NCI-H1436 (cell line): Measurements from ENCODE around the gene NGLY1.

Source experiments
- DNase-seq: peaks from one replicate; lab custom pipeline; 2025; lab: John Stamatoyannopoulos, UW

NGLY1 gene

DNA sequence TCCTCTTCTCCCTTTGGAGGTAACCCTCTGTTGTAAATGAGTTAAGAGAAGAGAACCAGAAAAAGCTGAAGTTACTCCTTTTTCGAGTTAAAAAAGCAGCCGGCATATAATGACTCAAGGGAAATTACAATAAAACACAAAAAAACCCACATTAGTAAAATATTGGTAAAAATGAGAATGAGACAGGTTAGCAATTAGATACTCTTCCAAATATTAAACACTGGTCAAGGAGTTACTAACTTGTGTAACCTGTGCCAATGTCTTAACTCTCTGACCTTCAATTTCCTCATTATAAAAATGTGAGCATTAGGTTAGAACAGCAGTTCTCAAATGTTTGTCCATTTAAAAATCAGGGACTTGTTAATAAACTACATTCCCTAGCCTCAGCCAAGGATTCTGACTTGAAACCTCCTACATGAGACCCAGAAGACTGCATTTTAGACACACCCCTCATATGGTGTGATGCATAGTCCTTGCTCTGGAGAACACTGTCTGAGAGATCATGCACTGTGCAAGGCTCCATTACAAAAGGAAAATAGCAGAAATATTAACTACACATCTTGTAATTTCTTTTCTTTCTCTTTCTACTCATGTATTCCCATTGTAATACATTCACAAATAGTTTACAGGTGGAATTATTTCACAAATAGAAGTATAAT lies 75.8 kb downstream of the NGLY1 start:
- DNase-seq: no peak

DNA sequence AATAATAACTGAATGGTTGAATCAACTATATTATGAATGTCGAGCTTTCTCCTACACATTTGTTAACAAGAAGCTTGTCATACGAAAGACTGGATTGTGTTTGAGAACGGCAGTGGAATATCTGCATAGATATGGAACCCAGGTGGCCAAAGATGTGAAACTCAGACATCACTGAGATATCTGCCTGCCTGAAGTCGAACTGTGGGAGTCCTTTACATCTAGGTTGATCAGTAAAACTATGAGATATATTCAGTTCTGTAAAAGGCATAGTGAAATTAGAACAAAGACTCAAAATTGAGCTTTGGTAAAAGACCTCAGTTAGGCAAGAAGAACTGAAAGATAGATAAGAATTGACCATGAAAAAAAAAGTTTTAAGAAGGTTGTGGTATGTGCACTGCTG lies 77.0 kb downstream of the NGLY1 start:
- DNase-seq: no peak

DNA sequence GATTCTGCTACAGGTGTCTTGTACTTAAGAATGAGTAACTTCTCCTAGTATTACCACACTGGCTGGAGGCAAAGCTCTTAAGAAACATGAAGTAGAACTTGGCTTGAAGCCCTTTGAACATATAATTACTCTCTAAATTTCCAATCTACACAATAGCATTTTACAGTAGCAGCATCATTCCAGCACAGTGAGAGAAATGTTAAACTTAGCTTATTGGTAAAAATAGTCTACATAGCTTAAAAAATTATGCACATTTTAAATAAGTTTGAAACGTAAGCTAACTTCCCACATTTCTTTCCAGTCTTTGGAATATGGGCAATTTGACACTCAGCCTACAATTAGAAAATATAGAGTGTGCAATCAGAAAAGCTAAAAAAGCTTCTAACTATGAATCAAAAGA lies 85.7 kb downstream of the NGLY1 start:
- DNase-seq: no peak

DNA sequence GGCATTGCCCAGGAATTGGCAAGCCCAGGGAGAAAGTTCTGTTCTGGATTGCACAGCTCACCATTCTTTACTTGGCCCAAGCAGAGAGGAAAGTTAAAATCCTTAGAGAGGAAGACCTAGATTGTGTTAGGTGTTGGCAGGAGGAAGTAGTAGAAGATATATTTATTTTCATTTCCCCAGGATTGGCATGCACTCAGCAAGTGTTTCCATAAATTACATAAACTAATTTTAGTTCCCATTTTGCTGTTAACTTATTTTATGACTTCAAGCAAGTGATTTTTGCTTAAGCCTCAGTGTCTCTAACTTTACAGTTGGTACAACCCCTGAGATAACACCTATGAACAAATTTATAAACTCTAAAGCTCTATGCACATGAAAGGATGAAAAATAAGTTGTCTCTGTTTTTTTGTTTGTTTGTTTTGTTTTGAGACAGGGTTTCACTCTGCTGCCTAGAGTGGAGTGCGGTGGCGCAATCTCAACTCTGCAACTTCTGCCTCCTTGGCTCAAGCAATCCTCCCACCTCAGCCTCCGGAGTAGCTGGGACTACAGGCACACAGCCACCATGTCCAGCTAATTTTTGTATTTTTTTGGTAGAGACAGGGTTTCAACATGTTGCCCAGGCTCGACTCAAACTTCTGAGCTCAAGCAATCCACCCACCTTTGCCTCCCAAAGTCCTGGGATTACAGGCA lies 87.4 kb downstream of the NGLY1 start:
- DNase-seq: no peak

DNA sequence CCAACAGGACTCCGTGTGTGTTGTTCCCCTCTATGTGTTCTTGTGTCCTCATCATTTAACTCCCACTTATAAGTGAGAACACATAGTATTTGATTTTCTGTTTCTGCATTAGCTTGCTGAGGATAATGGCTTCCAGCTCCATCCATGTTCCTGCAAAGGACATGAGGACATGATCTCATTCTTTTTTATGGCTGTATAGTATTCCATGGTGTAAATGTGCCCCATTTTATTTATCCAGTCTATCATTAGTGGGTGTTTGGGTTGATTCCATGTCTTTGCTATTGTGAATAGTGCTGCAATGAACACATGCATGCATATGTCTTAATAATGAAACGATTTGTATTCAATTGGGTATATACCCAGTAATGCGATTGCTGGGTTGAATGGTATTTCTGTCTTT lies 90.0 kb downstream of the NGLY1 start:
- no peak for DNase-seq

DNA sequence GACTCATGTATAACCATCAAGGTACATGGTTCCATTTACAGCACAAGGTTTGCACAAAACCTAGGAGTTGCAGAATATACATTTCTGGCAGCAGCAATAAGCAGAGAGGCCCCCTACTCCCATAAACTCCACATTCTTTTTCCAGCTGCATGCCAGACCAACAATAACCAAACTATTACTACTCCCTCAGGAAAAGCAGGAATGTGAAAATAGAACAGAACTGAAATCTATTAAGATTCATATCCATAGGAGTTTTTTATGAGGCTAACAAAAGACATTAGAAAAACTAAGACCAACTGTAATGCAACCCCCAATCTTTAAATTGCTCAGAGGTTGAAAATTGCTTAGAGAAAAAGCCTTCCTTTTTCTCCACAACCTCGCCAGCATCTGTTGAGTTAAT lies 90.9 kb downstream of the NGLY1 start:
- no peak for DNase-seq

DNA sequence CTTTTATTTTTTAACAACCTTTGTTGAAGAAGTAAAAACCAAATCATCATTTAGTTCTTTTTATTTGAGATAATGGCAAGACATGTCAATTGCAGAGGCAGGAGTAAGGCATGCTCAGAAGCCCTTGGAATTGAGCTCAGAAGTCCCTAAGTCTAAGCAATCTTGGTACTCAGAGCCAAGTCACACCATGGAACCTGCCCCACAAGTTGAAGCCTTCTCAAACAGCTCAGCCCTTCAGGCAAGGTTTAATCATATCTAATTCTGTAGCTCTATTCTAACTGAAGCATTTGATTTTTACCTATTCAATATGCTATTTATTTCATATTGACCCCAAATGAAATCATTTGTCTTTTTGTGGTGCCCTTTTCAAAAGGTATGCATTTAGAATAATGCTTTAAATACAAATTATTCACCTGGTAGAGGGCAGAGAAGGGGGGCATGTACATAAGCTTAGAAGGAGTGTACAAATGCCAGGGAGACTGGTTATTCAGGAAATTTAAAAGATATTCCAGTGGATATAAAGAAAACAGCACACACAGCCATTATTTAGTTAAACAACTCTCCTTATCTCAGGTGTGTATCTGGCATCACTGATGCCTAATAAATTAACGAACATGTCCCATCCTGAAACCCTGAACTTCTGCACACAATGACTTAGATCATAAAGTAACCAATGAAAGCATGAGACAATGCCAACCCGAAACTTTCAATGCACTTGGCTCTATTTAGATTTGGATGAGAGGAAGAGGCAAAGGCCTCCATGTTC lies 92.3 kb downstream of the NGLY1 start:
- DNase-seq: no peak

DNA sequence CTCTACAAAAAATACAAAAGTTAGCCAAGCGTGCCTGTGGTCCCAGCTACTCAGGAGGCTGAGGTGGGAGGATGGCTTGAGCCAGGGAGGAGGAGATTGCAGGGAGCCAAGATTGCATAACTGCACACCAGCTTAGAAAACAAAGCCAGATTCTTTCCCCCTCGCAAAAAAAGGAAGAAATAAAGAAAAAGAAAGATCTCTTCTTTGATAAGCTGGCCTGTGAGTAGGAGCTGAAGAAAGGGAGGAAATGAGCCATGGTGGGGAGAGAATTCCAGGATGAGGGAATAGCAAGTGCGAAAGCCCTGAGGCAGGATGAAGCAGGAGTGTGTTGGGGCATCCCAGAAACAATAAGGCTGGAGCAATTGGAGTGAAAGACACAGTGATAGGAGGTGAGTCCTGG lies 94.0 kb downstream of the NGLY1 start:
- no peak for DNase-seq

DNA sequence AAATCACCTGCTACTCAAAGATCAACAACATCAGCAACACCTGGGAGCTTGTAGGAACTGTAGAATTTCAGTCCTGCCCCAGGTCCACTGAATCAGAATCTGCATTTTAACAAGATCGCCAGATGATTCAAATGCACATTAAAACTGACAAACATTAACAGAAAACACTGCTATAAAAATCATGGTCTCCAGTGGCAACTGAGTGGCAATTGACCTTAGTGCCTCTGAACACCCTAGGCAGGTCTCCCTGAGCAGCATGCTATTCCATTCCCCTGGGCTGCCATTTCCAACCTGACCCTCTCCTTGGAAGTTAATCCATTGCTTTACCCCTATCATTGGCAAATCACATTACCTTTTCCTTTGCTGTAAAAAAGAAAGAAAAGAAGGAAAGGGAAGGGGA lies 95.5 kb downstream of the NGLY1 start:
- DNase-seq: no peak

DNA sequence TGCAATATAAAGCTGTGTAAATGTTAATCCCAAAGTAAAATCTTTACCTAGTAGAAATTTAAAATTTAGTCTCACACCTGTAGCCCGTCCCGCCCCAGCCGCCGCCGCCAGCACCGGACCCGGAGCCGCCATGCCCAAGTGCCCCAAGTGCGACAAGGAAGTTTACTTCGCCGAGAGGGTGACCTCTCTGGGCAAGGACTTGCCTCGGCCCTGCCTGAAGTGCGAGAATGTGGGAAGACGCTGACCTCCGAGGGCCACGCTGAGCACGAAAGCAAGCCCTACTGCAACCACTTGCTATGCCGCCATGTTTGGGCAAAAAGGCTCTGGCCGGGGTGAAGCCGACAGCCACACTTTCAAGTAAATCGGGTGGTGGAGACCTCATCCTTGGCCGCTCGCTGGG lies 96.5 kb downstream of the NGLY1 start:
- DNase-seq: no peak

DNA sequence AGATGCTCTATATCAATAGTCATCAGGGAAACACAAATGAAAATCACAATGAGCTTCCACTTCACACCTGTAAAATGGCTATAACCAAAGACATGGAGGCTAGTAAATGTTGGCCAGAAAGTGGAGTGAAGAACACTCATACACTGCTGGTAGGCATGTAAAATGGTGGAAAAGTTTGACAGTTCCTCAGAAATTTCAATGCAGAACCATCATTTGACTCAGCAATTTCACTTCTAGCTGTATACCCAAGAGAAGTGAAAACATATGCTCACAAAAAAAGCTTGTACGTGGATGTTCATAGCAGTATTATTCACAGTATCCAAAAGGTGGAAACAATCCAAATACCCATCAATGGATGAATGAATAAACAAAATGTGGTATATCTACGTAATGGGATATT lies 99.4 kb downstream of the NGLY1 start:
- no peak for DNase-seq

DNA sequence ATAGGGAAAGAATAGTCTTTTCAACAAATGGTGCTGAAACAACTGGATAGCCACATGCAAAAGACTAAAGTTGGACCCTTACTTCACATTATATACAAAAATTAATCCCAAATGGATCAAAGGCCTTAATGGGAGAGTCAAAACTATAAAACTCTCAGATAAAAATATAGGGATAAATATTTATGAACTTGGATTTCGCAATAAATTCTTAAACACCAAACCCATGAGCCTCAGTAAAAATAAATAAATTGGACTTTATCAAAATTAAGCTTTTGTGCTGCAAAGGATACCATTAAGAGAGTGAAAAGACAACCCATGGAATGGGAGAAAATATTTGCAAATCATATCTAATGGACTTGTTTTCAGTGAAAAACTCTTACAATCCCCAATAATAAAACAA lies 99.8 kb downstream of the NGLY1 start:
- no peak for DNase-seq

DNA sequence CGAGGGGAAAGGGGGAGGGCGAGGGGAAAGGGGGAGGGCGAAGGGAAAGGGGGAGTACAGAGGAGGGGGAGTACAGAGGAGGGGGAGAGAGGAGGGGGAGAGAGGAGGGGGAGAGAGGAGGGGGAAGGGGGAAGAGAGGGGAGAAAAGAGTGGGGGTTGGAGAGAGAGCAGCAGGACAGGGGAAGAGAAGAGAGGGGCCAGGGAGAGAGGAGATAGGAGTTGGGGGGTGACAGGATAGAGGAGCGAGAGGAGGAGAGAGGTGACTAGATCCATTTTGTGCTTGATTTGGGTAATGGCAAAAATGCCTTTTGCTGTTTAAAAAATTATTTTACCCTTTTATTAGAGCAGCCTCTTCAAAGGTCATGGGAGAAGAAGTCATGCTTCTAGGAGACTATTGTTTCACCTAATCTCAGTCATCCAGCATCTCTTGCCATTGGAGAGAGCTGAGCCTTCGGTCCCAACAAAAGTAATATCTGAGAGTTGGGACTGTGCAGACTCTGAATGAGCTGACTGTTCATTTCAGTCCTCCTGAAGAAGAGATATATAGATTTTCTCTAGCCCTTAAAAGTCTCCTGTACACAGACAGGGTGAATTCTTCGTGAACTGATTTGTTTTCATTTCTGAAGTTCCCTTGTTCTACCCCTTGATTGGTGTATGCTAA lies 103.5 kb downstream of the NGLY1 start:
- no peak for DNase-seq

DNA sequence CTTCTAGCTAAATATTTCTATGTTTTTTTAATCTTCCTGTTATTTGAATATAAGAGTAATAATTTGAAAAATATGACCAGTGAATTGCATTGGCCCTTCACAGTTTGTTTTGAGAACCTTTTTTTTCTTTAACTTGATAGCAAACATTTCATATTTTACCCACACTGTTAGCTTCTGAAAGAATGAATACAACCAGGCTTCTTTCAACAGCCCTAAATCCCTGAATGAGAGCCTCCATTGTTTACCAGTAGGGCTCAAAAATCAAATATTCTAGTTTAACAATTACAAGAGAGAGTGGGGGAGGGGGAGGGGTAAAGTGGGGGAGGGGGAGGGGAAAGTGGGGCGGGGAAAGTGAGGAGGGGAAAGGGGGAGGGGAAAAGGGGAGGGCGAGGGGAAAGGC lies 104.1 kb downstream of the NGLY1 start:
- no peak for DNase-seq

DNA sequence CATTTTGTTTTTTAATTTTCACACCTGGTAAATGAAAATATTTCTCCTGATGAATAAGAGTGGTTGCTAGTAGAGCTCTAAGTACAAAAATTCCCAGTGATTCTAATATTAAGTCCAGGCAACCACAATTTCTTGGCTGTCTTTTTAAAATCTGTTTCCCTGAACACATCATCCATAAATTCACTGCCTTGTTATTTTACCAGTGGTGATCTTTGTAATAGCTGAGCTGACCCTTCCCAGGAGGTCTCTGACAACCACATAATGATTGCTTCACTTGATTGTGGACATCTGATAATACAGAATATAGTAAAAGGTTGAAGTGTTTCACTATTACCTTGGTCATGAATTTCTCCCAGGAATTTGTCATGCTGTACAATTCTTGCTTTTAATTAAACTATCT lies 104.7 kb downstream of the NGLY1 start:
- DNase-seq: no peak

DNA sequence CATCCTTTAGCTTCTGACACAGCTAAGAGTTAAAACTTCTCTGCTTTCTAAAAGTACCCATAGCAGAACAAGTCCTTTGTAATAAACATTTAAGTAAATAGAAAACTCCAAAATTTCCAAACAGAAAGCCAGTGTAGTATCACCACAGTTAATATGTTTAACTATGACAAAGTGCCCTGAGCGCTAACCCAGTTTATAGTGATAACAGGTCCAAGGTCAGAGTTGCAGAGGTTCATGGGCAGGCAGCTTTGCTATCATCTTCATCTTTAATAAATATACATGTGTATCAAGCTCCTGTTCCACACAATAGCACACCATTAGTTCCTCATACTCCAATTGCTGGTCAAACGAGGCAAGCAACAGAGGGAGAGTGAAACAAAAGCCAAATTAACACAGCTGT lies 106.1 kb downstream of the NGLY1 start:
- DNase-seq: no peak

DNA sequence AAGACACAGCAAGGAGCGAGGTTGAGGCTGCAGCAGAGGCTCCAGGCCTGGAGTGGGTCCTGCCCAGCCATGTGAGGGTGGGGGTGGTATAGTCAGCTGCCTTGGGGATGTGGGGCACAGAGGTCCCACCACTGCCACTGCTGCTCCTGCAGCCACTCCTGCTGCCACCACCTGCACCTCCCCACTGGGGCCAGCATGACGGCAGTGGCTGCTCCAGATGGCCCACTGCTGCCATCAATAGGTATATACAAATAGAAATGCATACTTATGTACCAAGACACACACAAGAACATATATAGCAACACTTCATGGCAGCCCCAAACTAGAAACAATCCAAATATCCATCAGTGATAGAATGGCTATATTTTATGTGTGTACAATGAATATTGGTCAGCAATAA lies 108.6 kb downstream of the NGLY1 start:
- DNase-seq: no peak

DNA sequence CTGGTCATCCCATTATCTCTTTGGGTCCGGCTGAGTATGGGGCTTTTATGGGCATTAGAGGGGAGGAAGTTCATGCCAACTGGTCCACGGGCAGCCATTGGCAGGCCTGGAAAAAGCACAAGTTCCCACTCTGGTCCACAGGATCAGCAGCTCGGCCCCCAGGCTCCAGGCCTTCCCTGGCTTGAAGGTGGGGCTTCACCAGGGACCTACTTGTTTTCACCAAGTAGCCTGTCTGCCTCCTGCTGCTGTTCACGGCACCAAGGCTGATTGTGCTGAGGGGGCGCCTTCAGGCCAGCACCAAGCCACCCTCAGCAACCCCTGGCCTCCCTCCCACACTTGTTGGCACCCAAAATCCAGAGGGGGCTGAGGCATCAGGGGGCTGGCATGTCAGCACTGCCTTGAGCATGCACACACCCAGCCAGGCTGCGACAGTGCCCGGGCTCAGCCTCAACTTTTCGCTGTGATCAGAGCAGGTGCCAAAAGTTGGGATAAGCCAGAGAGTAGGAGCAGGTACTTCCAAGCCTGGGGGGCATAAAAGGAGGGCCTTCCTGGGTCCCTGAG lies 109.4 kb downstream of the NGLY1 start:
- no peak for DNase-seq
